Neural cell (in vitro differentiated cells): ENCODE measurements around the gene ATXN7L1. TPM values are rescaled to one million over a fixed set of nuclear protein-coding genes. Genes with fewer than 3 reads are reported as not detected.

Experiments
- H2AFZ ChIP-seq: fragments of 200-600, 300-800 bp; sonication (generic), shearing (Covaris generic); 2 replicates; pipeline ENCODE4 v1.6.0; 2014; ENCODE audit warnings: low read depth, mild to moderate bottlenecking, antibody characterized with exemption, low read length, moderate library complexity
- H3F3A ChIP-seq: fragments of 200-600 bp; shearing (Covaris generic); 2 replicates; pipeline ENCODE4 v1.6.1; 2016; ENCODE audit warnings: mild to moderate bottlenecking, moderate library complexity, mixed read lengths, antibody characterized with exemption, low read length; ENCODE audit not compliant: insufficient read depth, poor library complexity, severe bottlenecking
- H3K27ac ChIP-seq: fragments of 200-600, 300-800 bp; sonication (generic), shearing (Covaris generic); 2 replicates; pipeline ENCODE4 v1.5.1; 2014; ENCODE audit warnings: mild to moderate bottlenecking, low read length, moderate library complexity
- H3K27me3 ChIP-seq: fragments of 300-800, 200-600 bp; sonication (generic), shearing (Covaris generic); 2 replicates; pipeline ENCODE4 v1.6.0; 2014; ENCODE audit warnings: mild to moderate bottlenecking, low read depth, low read length, moderate library complexity; ENCODE audit not compliant: insufficient read depth
- H3K36me3 ChIP-seq: fragments of 300-800, 200-600 bp; sonication (generic), shearing (Covaris generic); 2 replicates; pipeline ENCODE4 v1.5.1; 2014; ENCODE audit warnings: mild to moderate bottlenecking, antibody characterized with exemption, low read length, moderate library complexity; ENCODE audit not compliant: insufficient read depth
- H3K4me2 ChIP-seq: fragments of 300-800, 200-600 bp; sonication (generic), shearing (Covaris generic); 2 replicates; pipeline ENCODE4 v1.6.0; 2014; ENCODE audit warnings: mild to moderate bottlenecking, low read length
- H3K4me3 ChIP-seq: fragments of 300-800, 200-600 bp; sonication (generic), shearing (Covaris generic); 2 replicates; pipeline ENCODE4 v1.5.1; 2014; ENCODE audit warnings: mild to moderate bottlenecking, low read length, moderate library complexity
- H3K79me2 ChIP-seq: fragments of 200-600 bp; shearing (Covaris generic); replicated peaks from 2 replicates; pipeline ENCODE4 v1.6.0; 2014; ENCODE audit warnings: mild to moderate bottlenecking, low read length, moderate library complexity; ENCODE audit not compliant: insufficient read depth
- H3K9ac ChIP-seq: fragments of 300-800, 200-600 bp; sonication (generic), shearing (Covaris generic); 2 replicates; pipeline ENCODE4 v1.6.1; 2016; ENCODE audit warnings: mild to moderate bottlenecking, low read length, mixed read lengths
- H3K9me2 ChIP-seq: fragments of 200-600 bp; shearing (Covaris generic); 2 replicates; pipeline ENCODE4 v1.6.1; 2016; ENCODE audit warnings: mild to moderate bottlenecking, low read length, mixed read lengths; ENCODE audit not compliant: insufficient read depth
- H3K9me3 ChIP-seq: fragments of 200-600, 300-800 bp; sonication (generic), shearing (Covaris generic); 2 replicates; pipeline ENCODE4 v1.6.1; 2016; ENCODE audit warnings: mild to moderate bottlenecking, mixed run types, low read length, moderate library complexity, mixed read lengths
- H4K20me1 ChIP-seq: fragments of 200-600 bp; shearing (Covaris generic); 2 replicates; pipeline ENCODE4 v1.6.1; 2016; ENCODE audit warnings: mild to moderate bottlenecking, mixed run types; ENCODE audit not compliant: insufficient read depth
- CTCF ChIP-seq: fragments of 450-650 bp; IDR thresholded peaks from 2 replicates; pipeline ENCODE4 v1.5.1; 2014; ENCODE audit warnings: antibody characterized with exemption, mild to moderate bottlenecking, moderate library complexity; ENCODE audit not compliant: poor library complexity, severe bottlenecking
- EP300 ChIP-seq: fragments of 450-650 bp; conservative IDR thresholded peaks from 2 replicates; pipeline ENCODE4 v1.6.1; 2014; ENCODE audit warnings: antibody characterized with exemption, mild to moderate bottlenecking, moderate library complexity; ENCODE audit not compliant: poor library complexity, severe bottlenecking
- EZH2 ChIP-seq: fragments of 200-600, 300-800 bp; shearing (Covaris generic), sonication (generic); IDR thresholded peaks from 2 replicates; pipeline ENCODE4 v1.6.1; 2014; ENCODE audit warnings: antibody characterized with exemption, low read length, borderline replicate concordance, mild to moderate bottlenecking; ENCODE audit not compliant: insufficient read depth, poor library complexity, severe bottlenecking
- MXI1 ChIP-seq: fragments of 450-650 bp; conservative IDR thresholded peaks from 2 replicates; pipeline ENCODE4 v1.6.1; 2014; ENCODE audit warnings: antibody characterized with exemption, mild to moderate bottlenecking; ENCODE audit not compliant: poor library complexity, severe bottlenecking
- POLR2AphosphoS5 ChIP-seq: IDR thresholded peaks from 2 replicates; pipeline ENCODE4 v1.6.1; 2012
- RAD21 ChIP-seq: fragments of 450-650 bp; conservative IDR thresholded peaks from 2 replicates; pipeline ENCODE4 v1.6.1; 2014; ENCODE audit warnings: antibody characterized with exemption, mild to moderate bottlenecking, moderate library complexity
- REST ChIP-seq: IDR thresholded peaks from 2 replicates; pipeline ENCODE4 v1.6.1; 2012; ENCODE audit warnings: borderline replicate concordance
- SMC3 ChIP-seq: fragments of 450-650 bp; conservative IDR thresholded peaks from 2 replicates; pipeline ENCODE4 v1.6.1; 2014; ENCODE audit warnings: antibody characterized with exemption, mild to moderate bottlenecking, moderate library complexity; ENCODE audit not compliant: poor library complexity
- TAF1 ChIP-seq: IDR thresholded peaks from 2 replicates; pipeline ENCODE4 v1.6.1; 2012; ENCODE audit warnings: low read depth
- polyA plus RNA-seq: library from polyadenylated mRNA; depleted of rRNA; stranded (reverse); fragments of >200 nt; gene quantifications from 2 replicates; pipeline ENCODE4 v1.2.3, GENCODE V29; 2014

Gene ATXN7L1
- polyA plus RNA-seq, 1 donor from 2014 or later: 4.3 TPM

- Histone ChIP-seq H4K20me1 (no peaks in the 10 kb centered on the region), H3K27me3 (no peaks in the 10 kb centered on the region), H3K79me2 (no peaks in the 10 kb centered on the region), H3K4me2 (no peak overlapping the region), H3K27ac (no peak overlapping the region), H3K9me2 (no peaks in the 10 kb centered on the region), H3K4me3 (no peak overlapping the region), H2AFZ (no peak overlapping the region), H3K36me3 (no peaks in the 10 kb centered on the region), H3K9ac (no peak overlapping the region), H3K9me3 (no peaks in the 10 kb centered on the region), H3F3A (no peaks in the 10 kb centered on the region)
- TF ChIP-seq CTCF (no peak), SMC3 (no peak), TAF1 (no peak), EP300 (no peak)
Measured at GRCh38 chr7:105651798-105652197, 224.6 kb downstream of the ATXN7L1 start.

GRCh38 chr7:105650382-105650970 lies 225.9 kb downstream of the ATXN7L1 start:
- Histone ChIP-seq H3F3A (no peaks in the 10 kb centered on the region), H3K36me3 (no peaks in the 10 kb centered on the region), H3K4me3 (no peak overlapping the region), H3K79me2 (no peaks in the 10 kb centered on the region), H3K4me2 (no peak overlapping the region), H3K9me2 (no peaks in the 10 kb centered on the region), H3K27ac (no peak overlapping the region), H3K9me3 (no peaks in the 10 kb centered on the region), H3K27me3 (no peaks in the 10 kb centered on the region), H2AFZ (no peak overlapping the region), H3K9ac (no peak overlapping the region), H4K20me1 (no peaks in the 10 kb centered on the region)
- TF ChIP-seq RAD21 (no peak), SMC3 (no peak), TAF1 (no peak), CTCF (no peak), EZH2 (no peak), MXI1 (no peak), REST (no peak), EP300 (no peak), POLR2AphosphoS5 (no peak)
